Measurements from ENCODE around the gene TLE3.

The TLE3 gene

DNA sequence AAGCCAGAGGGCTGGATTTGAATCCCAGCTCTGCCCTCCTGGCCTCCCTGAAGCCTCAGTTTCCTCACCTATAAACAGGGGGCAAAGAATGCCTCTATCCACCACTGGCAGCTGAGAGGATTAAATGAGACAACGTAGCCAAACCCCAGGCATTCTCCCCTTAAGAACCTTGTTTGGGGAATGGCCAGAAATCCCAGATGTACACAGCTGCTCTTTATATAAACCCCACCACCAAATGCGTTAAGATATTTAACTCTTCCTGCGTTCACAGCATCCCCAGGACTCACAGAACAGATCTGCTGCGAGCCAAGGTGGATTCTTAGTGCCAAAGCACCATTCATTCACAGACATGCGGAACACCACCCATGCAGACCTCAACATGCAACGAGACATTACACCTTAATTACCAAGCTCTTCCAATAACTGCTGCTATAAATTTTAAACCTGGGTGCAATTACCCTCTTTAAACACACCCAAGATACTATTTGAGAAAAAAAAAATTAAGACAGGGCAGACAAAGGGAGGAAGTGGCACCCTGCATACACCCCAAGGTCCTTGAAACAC, 5.2 kb downstream of the TLE3 start:
- TF ChIP-seq, protein P1, sequence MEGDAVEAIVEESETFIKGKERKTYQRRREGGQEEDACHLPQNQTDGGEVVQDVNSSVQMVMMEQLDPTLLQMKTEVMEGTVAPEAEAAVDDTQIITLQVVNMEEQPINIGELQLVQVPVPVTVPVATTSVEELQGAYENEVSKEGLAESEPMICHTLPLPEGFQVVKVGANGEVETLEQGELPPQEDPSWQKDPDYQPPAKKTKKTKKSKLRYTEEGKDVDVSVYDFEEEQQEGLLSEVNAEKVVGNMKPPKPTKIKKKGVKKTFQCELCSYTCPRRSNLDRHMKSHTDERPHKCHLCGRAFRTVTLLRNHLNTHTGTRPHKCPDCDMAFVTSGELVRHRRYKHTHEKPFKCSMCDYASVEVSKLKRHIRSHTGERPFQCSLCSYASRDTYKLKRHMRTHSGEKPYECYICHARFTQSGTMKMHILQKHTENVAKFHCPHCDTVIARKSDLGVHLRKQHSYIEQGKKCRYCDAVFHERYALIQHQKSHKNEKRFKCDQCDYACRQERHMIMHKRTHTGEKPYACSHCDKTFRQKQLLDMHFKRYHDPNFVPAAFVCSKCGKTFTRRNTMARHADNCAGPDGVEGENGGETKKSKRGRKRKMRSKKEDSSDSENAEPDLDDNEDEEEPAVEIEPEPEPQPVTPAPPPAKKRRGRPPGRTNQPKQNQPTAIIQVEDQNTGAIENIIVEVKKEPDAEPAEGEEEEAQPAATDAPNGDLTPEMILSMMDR (IDR thresholded peaks at IDR 0.05; ENCODE audit: insufficient read depth, low read length, poor library complexity, severe bottlenecking): no peak
- no peak for DNase-seq (ENCODE audit: extremely low read depth, insufficient read length)
- no peak overlapping the region for H3K4me3 ChIP-seq (replicated peaks; ENCODE audit: low read depth, low read length)
- H3K27me3 ChIP-seq (replicated peaks; ENCODE audit: control insufficient read depth, insufficient read depth, low read length): no peaks in the 10 kb centered on the region
- peaks cover 10% of the 10 kb centered on the region for H3K36me3 ChIP-seq (ENCODE audit: control insufficient read depth, insufficient read depth, low read length)

DNA sequence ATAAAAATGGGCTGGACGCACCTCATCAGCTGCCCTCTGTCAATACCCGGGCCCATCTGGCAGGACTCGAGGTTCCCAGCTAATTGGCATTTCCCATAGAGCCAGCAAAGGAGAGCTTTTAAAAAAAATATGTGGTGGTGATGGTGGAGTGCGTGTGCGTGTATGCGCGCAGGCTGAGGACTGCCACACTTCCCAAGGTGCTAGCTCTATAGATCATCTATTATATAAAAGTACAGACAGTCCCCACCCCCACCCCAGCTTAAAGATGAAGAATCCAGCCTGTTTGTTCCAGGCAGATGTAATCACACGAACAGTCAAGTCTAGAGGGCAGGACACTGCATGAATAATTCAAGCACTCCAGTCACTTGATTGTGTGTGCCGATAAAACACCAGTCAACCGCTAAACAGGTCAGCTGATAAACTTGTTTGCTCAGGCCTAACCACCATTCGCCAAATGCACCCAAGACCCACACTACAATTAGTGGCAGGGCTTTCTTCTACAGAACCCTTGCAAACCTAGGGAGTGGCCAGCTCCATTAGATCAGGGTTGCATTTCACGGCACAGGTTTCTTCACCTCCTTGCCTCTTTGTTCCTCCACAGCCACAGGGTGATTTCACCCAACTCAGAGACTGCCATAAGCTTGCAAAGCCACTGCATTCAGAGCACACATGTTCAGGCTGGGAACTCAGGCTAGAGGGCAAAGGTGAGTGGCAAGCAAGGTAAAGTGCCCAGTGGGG, 5.8 kb downstream of the TLE3 start:
- Histone ChIP-seq H3K36me3 (ENCODE audit: control insufficient read depth, insufficient read depth, low read length) (peaks cover 13% of the 10 kb centered on the region), H3K27me3 (replicated peaks; ENCODE audit: control insufficient read depth, insufficient read depth, low read length) (no peaks in the 10 kb centered on the region), H3K4me3 (replicated peaks; ENCODE audit: low read depth, low read length) (no peak overlapping the region)
- TF ChIP-seq, protein P1 (IDR thresholded peaks at IDR 0.05; ENCODE audit: insufficient read depth, low read length, poor library complexity, severe bottlenecking): no peak
- DNase-seq (ENCODE audit: extremely low read depth, insufficient read length): no peak

DNA sequence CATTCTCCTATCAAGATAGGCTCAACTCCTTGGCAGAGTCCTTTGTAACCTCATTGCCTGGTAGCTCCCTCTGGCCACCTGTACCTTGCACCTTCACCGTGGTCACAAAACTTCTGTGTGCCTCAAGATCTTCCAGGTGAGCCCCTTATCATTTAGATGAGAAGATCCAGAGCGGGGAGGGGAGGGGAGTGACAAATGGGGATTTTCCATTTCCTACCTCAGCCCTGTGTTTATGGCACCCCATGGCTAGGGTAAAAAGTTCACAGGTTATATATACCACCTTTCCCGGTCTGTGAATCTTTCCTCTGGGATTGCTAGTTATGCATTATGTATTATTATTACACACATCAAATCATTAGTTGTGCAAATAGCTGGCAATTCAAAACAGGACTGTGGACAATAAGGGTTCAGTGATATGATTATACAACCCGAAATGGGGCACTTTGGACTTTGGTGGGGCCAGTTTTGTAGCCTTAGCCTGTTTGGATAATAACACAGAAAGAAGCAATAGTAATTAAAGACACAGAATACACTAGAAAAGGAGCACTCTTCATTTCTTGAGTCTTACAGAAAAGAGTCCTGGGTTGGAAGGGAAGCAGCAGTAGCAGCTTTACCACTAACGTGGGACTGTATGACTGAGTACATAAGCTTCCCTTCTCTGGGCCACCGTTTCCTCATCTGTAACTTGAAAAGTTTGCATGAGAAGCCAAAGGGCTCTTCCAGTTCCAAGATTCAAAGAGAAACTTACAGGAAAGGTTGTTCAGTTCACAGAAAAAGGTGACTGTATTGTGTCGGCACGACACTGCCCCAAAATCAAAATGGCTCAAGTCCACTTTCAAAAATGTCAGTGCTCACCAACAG, 7.1 kb downstream of the TLE3 start:
- Histone ChIP-seq H3K36me3 (ENCODE audit: control insufficient read depth, insufficient read depth, low read length) (peaks cover 20% of the 10 kb centered on the region), H3K27me3 (replicated peaks; ENCODE audit: control insufficient read depth, insufficient read depth, low read length) (no peaks in the 10 kb centered on the region), H3K4me3 (replicated peaks; ENCODE audit: low read depth, low read length) (no peak overlapping the region)
- TF ChIP-seq, protein P1 (IDR thresholded peaks at IDR 0.05; ENCODE audit: insufficient read depth, low read length, poor library complexity, severe bottlenecking): no peak
- no peak for DNase-seq (ENCODE audit: extremely low read depth, insufficient read length)

DNA sequence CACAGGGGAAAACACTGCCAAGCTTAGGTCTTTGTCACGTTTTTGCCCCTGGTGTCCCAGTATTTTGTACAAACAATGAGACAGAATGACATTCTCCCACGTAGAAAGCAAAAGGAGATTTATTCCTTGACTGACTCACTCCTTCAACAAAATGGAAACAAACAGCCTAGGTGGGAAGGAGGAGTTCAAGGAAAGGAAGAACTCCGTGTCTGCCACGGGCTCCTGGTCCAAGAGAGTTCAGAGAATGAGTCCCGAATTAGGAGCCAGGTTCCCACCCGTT, 8.1 kb downstream of the TLE3 start:
- Histone ChIP-seq H3K36me3 (ENCODE audit: control insufficient read depth, insufficient read depth, low read length) (peaks cover 21% of the 10 kb centered on the region), H3K4me3 (replicated peaks; ENCODE audit: low read depth, low read length) (no peak overlapping the region), H3K27me3 (replicated peaks; ENCODE audit: control insufficient read depth, insufficient read depth, low read length) (no peaks in the 10 kb centered on the region)
- TF ChIP-seq, protein P1 (IDR thresholded peaks at IDR 0.05; ENCODE audit: insufficient read depth, low read length, poor library complexity, severe bottlenecking): no peak
- DNase-seq (ENCODE audit: extremely low read depth, insufficient read length): no peak

DNA sequence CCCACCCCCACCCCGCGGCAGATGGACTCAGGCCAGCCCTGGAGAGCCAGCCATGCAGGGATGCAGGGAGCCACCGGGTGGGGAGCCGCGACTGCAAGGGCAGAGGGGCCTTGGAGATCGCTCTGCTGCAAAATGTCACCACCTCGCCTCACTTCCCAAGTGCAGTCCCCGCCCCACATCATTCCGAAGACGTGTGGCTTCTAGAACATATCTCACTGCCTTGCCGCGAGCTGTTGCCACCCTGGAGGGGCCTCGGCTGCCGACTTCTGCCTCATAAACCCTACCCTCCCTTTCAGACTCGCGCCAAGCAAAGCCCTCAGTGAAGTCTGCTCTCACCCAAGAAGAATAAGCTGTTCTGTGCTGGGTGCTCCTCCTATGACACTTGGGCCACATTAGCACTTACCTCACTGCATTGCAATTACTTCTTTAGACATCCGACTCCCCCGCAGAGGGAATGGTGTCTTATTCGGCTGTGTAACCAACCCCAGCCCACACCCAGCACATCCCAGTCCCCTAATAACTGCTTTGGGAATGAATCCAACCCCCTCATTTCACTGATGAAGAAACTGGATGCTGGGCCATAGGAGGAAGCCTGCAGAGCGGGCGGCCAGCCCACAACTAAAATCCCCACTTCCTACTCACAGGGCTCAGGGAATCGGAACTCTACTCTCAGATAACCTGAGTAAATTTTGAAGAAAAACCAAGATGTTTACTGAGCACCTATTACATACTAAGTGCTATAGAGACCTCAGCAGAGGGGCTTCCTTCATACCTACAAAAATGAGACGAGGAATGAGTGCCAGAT, 8.6 kb downstream of the TLE3 start:
- TF ChIP-seq, protein P1 (IDR thresholded peaks at IDR 0.05; ENCODE audit: insufficient read depth, low read length, poor library complexity, severe bottlenecking): no peak
- H3K27me3 ChIP-seq (replicated peaks; ENCODE audit: control insufficient read depth, insufficient read depth, low read length): no peaks in the 10 kb centered on the region
- no peak for DNase-seq (ENCODE audit: extremely low read depth, insufficient read length)
- no peak overlapping the region for H3K4me3 ChIP-seq (replicated peaks; ENCODE audit: low read depth, low read length)
- peaks cover 21% of the 10 kb centered on the region for H3K36me3 ChIP-seq (ENCODE audit: control insufficient read depth, insufficient read depth, low read length)
